PC-3 (cell line): ENCODE measurements around the gene SULT4A1. TPM values are rescaled to one million over a fixed set of nuclear protein-coding genes. Genes with fewer than 3 reads are reported as not detected.

Source experiments
- ATAC-seq: fragments of 200-7000 bp; cut with Tn5 transposase; 2 replicates; pipeline ENCODE4 v1.9.1; 2020; ENCODE audit warnings: mild to moderate bottlenecking, moderate library complexity
- BruUV-seq: library from RNA; stranded (reverse); fragments of 400-500 nt; replicated peaks from 2 replicates; lab custom pipeline; 2021; lab: Mats Ljungman, UMichigan
- CTCF ChIA-PET: fragments of 300-600 bp; sonication (Branson Sonifier 250); formaldehyde crosslinking; loops from one replicate; lab custom pipeline; 2022; ENCODE audit warnings: antibody characterized with exemption; lab: Charles Lee
- POLR2A ChIA-PET: fragments of 300-600 bp; sonication (Branson Sonifier 250); formaldehyde crosslinking; loops from one replicate; lab custom pipeline; 2022; ENCODE audit warnings: antibody characterized with exemption; ENCODE audit not compliant: unreplicated experiment; lab: Charles Lee
- DNase-seq: peaks from one replicate; pipeline ENCODE4 v3.0.0-alpha.2; 2015
- H2AFZ ChIP-seq: fragments of 300-600 bp; sonication (generic); 2 replicates; pipeline ENCODE4 v1.6.0; 2016; ENCODE audit warnings: antibody characterized with exemption, low read length
- H3F3A ChIP-seq: fragments of 300-600 bp; sonication (generic); one replicate; pipeline ENCODE4 v1.6.0; 2017; ENCODE audit warnings: antibody characterized with exemption, low read length, control low read depth, mild to moderate bottlenecking; ENCODE audit not compliant: unreplicated experiment
- H3K27ac ChIP-seq: fragments of 300-600 bp; sonication (generic); 2 replicates; pipeline ENCODE4 v1.5.1; 2016; ENCODE audit warnings: mild to moderate bottlenecking, low read length
- H3K27me3 ChIP-seq: fragments of 300-600 bp; sonication (generic); 2 replicates; pipeline ENCODE4 v1.6.1; 2016; ENCODE audit warnings: low read length, mixed read lengths
- H3K36me3 ChIP-seq: fragments of 300-600 bp; sonication (generic); 2 replicates; pipeline ENCODE4 v1.6.1; 2016; ENCODE audit warnings: low read depth, mixed run types, low read length, mixed read lengths
- H3K4me1 ChIP-seq: fragments of 300-600 bp; sonication (generic); 2 replicates; pipeline ENCODE4 v1.5.1; 2016; ENCODE audit warnings: low read length; ENCODE audit not compliant: insufficient read depth
- H3K4me2 ChIP-seq: fragments of 300-600 bp; sonication (generic); 2 replicates; pipeline ENCODE4 v1.6.0; 2016; ENCODE audit warnings: low read length
- H3K4me3 ChIP-seq: fragments of 300-600 bp; sonication (generic); 2 replicates; pipeline ENCODE4 v1.5.1; 2016; ENCODE audit warnings: mild to moderate bottlenecking, low read length, mixed read lengths
- H3K79me2 ChIP-seq: fragments of 300-600 bp; sonication (generic); 2 replicates; pipeline ENCODE4 v1.6.1; 2017; ENCODE audit warnings: low read length, mixed read lengths
- H3K9ac ChIP-seq: fragments of 300-600 bp; sonication (generic); 2 replicates; pipeline ENCODE4 v1.6.0; 2016; ENCODE audit warnings: mild to moderate bottlenecking, low read length
- H3K9me2 ChIP-seq: fragments of 300-600 bp; sonication (generic); replicated peaks from 2 replicates; pipeline ENCODE4 v1.6.1; 2016; ENCODE audit warnings: mixed run types, low read length, mixed read lengths
- H3K9me3 ChIP-seq: fragments of 300-600 bp; sonication (generic); 2 replicates; pipeline ENCODE4 v1.6.1; 2016; ENCODE audit warnings: low read length, mixed read lengths
- H4K20me1 ChIP-seq: fragments of 300-600 bp; sonication (generic); 2 replicates; pipeline ENCODE4 v1.6.1; 2016; ENCODE audit warnings: low read length, mixed read lengths
- EZH2 ChIP-seq: fragments of 300-600 bp; sonication (generic); IDR thresholded peaks from one replicate; pipeline ENCODE4 v1.6.1; 2017; ENCODE audit warnings: antibody characterized with exemption, mild to moderate bottlenecking, low read length; ENCODE audit not compliant: unreplicated experiment
- EZH2phosphoT487 ChIP-seq: fragments of 300-600 bp; sonication (generic); IDR thresholded peaks from 2 replicates; pipeline ENCODE4 v1.6.1; 2018; ENCODE audit warnings: mild to moderate bottlenecking, antibody characterized with exemption, low read length, borderline replicate concordance
- intact Hi-C: fragments of 100-400 bp; cut with micrococcal nuclease; formaldehyde crosslinking; loops from 2 replicates; pipeline ENCODE4 v1.9.0; 2023
- total RNA-seq: library from RNA; depleted of rRNA; stranded (reverse); fragments of >200 nt; gene quantifications from 2 replicates; pipeline ENCODE4 v1.2.3, GENCODE V29; 2014
- TF ChIP-seq, protein P1 (sequence below): fragments of 300-600 bp; sonication (generic); conservative IDR thresholded peaks from 2 replicates; pipeline ENCODE4 v1.5.1; 2017; ENCODE audit warnings: antibody characterized with exemption, low read depth, mild to moderate bottlenecking, low read length

Gene SULT4A1
- total RNA-seq, 1 experiment from 2014 or later: not detected

DNA sequence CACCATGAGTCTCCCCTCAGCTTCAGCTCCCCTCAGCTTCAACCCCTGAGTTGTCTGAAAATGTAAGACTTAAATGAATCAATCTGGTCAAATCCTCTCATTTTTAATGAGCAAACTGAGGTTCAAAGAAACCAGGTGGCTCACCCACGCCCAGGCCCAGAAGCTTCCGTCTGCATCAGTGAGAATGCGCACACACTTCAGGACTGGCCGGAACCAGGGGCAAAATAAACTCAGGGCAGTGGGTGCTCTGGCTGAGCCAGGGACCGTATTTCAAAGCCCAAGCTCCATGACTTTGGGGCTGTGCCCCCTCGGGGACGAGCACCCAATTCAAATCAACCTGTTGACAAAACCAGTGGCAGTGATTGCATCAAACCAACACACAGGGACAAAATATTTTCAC lies 3.1 kb downstream of the SULT4A1 start:
- Histone ChIP-seq H3K9me3 (no peaks in the 10 kb centered on the region), H3K4me3 (no peak overlapping the region), H3K36me3 (no peaks in the 10 kb centered on the region), H4K20me1 (no peaks in the 10 kb centered on the region), H3K4me1 (no peaks in the 10 kb centered on the region), H3K9ac (no peak overlapping the region), H3K27me3 (peaks cover 32% of the 10 kb centered on the region), H3F3A (no peaks in the 10 kb centered on the region), H3K9me2 (no peaks in the 10 kb centered on the region), H3K4me2 (no peak overlapping the region), H3K79me2 (no peaks in the 10 kb centered on the region), H3K27ac (no peak overlapping the region), H2AFZ (no peak overlapping the region)
- no TSS peak for BruUV-seq
- DNase-seq (no peak), ATAC-seq (no peak)
- TF ChIP-seq, protein P1, sequence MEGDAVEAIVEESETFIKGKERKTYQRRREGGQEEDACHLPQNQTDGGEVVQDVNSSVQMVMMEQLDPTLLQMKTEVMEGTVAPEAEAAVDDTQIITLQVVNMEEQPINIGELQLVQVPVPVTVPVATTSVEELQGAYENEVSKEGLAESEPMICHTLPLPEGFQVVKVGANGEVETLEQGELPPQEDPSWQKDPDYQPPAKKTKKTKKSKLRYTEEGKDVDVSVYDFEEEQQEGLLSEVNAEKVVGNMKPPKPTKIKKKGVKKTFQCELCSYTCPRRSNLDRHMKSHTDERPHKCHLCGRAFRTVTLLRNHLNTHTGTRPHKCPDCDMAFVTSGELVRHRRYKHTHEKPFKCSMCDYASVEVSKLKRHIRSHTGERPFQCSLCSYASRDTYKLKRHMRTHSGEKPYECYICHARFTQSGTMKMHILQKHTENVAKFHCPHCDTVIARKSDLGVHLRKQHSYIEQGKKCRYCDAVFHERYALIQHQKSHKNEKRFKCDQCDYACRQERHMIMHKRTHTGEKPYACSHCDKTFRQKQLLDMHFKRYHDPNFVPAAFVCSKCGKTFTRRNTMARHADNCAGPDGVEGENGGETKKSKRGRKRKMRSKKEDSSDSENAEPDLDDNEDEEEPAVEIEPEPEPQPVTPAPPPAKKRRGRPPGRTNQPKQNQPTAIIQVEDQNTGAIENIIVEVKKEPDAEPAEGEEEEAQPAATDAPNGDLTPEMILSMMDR: no peak
- TF ChIP-seq EZH2phosphoT487: no peak
- TF ChIP-seq EZH2: no peak
- intact Hi-C loops: no loop called here
- ChIA-PET POLR2A (no interaction called here), CTCF (no interaction called here)

DNA sequence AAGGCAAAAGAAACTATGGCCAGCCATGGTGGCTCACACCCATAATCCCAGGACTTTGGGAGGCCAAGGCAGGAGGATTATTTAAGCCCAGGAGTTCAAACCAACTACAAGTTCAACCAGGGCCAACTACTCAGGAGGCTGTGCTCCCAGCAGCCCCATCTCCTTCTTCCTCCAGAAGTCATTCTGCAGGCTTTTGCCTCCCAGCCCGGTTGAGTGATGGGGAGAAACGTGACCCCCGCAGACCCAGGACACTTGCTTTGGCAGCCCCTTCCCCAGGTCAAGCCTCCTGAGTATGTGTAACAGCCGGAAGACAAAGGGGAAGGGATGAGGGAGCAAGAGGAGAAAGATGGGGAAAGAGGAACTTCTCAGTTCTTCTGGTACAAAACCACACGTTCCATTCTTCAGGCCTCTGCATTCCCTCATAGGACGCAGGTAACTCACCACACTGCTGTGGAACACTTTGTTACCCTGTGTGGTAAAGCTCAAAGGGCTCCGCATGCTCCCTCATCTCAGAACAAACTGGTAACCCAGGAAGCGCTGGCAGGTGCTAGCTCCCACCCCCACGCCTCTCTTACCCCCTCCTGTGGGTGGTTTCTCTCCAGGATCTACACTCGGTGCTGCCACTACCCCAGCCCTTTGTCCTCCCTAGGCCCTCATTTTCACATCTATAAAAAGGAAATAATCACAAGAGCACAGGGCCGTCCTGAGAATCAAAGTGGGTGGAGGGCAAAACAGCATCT lies 4.0 kb downstream of the SULT4A1 start:
- H4K20me1 ChIP-seq: no peaks in the 10 kb centered on the region
- H3K9ac ChIP-seq: no peak overlapping the region
- H3K27ac ChIP-seq: no peak overlapping the region
- no peaks in the 10 kb centered on the region for H3K4me1 ChIP-seq
- BruUV-seq: no TSS peak
- ATAC-seq (no peak), DNase-seq (no peak)
- H3K27me3 ChIP-seq: peaks cover 25% of the 10 kb centered on the region
- TF ChIP-seq, protein P1: no peak
- TF ChIP-seq EZH2phosphoT487: no peak
- no peak for TF ChIP-seq EZH2
- ChIA-PET POLR2A (no interaction called here), CTCF (no interaction called here)
- H3K4me3 ChIP-seq: no peak overlapping the region
- no peak overlapping the region for H2AFZ ChIP-seq
- H3K4me2 ChIP-seq: no peak overlapping the region
- no peaks in the 10 kb centered on the region for H3K79me2 ChIP-seq
- intact Hi-C loops: no loop called here
- H3K36me3 ChIP-seq: no peaks in the 10 kb centered on the region
- no peaks in the 10 kb centered on the region for H3F3A ChIP-seq
- H3K9me2 ChIP-seq: no peaks in the 10 kb centered on the region
- H3K9me3 ChIP-seq: no peaks in the 10 kb centered on the region

DNA sequence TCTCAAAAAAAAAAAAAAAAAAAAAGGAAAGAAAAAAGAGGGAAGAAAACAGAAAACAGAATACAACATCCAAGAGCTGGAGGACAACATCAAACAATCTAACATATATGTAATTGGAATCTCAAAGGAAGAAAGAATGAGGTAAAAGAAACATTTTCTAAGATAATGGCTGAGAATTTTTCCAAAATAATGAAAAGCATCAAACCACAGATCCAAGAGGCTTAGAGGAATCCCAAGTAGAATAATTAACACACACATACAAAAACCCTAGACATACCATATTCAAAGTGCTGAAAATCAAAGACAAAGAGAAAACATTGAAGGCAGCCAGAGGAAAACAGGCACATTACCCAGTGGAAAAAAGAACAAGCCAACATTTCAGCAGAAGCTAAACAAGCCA lies 4.9 kb downstream of the SULT4A1 start:
- H3K4me1 ChIP-seq: no peaks in the 10 kb centered on the region
- no peak overlapping the region for H3K27ac ChIP-seq
- intact Hi-C loops: no loop called here
- peaks cover 19% of the 10 kb centered on the region for H3K27me3 ChIP-seq
- H3K9ac ChIP-seq: no peak overlapping the region
- H3K9me2 ChIP-seq: no peaks in the 10 kb centered on the region
- no peak for DNase-seq
- no peaks in the 10 kb centered on the region for H3F3A ChIP-seq
- H3K36me3 ChIP-seq: no peaks in the 10 kb centered on the region
- H3K4me3 ChIP-seq: no peak overlapping the region
- no peaks in the 10 kb centered on the region for H4K20me1 ChIP-seq
- H3K79me2 ChIP-seq: no peaks in the 10 kb centered on the region
- BruUV-seq: no TSS peak
- ChIA-PET CTCF (no interaction called here), POLR2A (no interaction called here)
- no peak overlapping the region for H2AFZ ChIP-seq
- no peak for TF ChIP-seq EZH2phosphoT487
- TF ChIP-seq, protein P1: no peak
- no peak for TF ChIP-seq EZH2
- H3K9me3 ChIP-seq: no peaks in the 10 kb centered on the region
- no peak for ATAC-seq
- H3K4me2 ChIP-seq: no peak overlapping the region
